Prostate gland (tissue), 2 donors: ENCODE measurements around the gene TNK2. TPM values are rescaled to one million over a fixed set of nuclear protein-coding genes. Genes with fewer than 3 reads are reported as not detected.

Source experiments
- DNase-seq: peaks from one replicate; pipeline ENCODE4 v3.0.0-alpha.2; 2019; ENCODE audit warnings: low spot score
- H3K27ac ChIP-seq, 2 donors: fragments of 200-600 bp; sonication (generic); 2 replicates each; pipeline ENCODE4 v1.5.1; 2017 to 2019
- H3K27me3 ChIP-seq: fragments of 200-600 bp; sonication (generic); replicated peaks from 2 replicates; pipeline ENCODE4 v1.5.1; 2019; ENCODE audit not compliant: insufficient read depth
- H3K36me3 ChIP-seq, 2 donors: fragments of 200-600 bp; sonication (generic); 1 replicate in 1 of 2; 2 replicates in 1 of 2; pipeline versions ENCODE4 v1.5.1 to v1.8.1; 2017 to 2019
- H3K4me1 ChIP-seq: fragments of 200-600 bp; sonication (generic); replicated peaks from 2 replicates; pipeline ENCODE4 v1.5.1; 2019
- H3K4me3 ChIP-seq, 2 donors: fragments of 200-600 bp; sonication (generic); 2 replicates each; pipeline ENCODE4 v1.5.1; 2017 to 2019
- H3K9me3 ChIP-seq: fragments of 200-600 bp; sonication (generic); 2 replicates; pipeline ENCODE4 v1.5.1; 2017
- CTCF ChIP-seq, 4 experiments: fragments of 200-600 bp in 2 of 4; fragments of 450-650 bp in 2 of 4; sonication (generic) in 2 of 4; IDR thresholded peaks; 1 replicate in 3 of 4; 2 replicates in 1 of 4; pipeline ENCODE4 v1.5.1; 2016 to 2019; ENCODE audit warnings: antibody characterized with exemption in 4 of 4, mild to moderate bottlenecking in 2 of 4, moderate library complexity in 2 of 4
- POLR2A ChIP-seq: fragments of 450-650 bp; IDR thresholded peaks from one replicate; pipeline ENCODE4 v1.6.1; 2016; ENCODE audit warnings: antibody characterized with exemption, mild to moderate bottlenecking
- POLR2AphosphoS5 ChIP-seq: sonication (generic); formaldehyde crosslinking; IDR thresholded peaks from one replicate; pipeline ENCODE4 v1.6.1; 2017; ENCODE audit warnings: antibody characterized with exemption
- WGBS: methylation state at CpG from one replicate; pipeline ENCODE4 v1.1.5; 2018; 5-methylcytosine and 5-hydroxymethylcytosine counted together
- intact Hi-C: fragments of 100-400 bp; cut with DNase I; formaldehyde crosslinking; loops from one replicate; pipeline ENCODE4 v1.14.2; 2022
- total RNA-seq, 2 donors: library from RNA; depleted of rRNA; stranded (reverse); fragments of >200 nt; gene quantifications; one replicate each; pipeline ENCODE4 v1.1.0, GENCODE V29; 2016

Gene TNK2
- total RNA-seq, 2 donors from 2014 or later = 34.9 to 100 TPM

- Histone ChIP-seq H3K27me3 (no peaks in the 10 kb centered on the region), H3K36me3 (no peaks in the 10 kb centered on the region), H3K27ac (no peak overlapping the region), H3K4me1 (no peaks in the 10 kb centered on the region), H3K4me3 (no peak overlapping the region), H3K9me3 (no peaks in the 10 kb centered on the region)
- no peak for DNase-seq
- WGBS = 36% methylated on average over 10 of the region's 10 CpGs
- no peak for TF ChIP-seq CTCF (IDR thresholded peaks at IDR 0.05)
- no peak for TF ChIP-seq POLR2AphosphoS5
- no peak for TF ChIP-seq POLR2A
- intact Hi-C loops = no loop called here
These were observed 85.1 kb downstream of the TNK2 start for GRCh38 chr3:195823280-195823679.

GRCh38 chr3:195822131-195822696 is 86.1 kb downstream of the TNK2 start:
- no peak overlapping the region for H3K27ac ChIP-seq
- H3K27me3 ChIP-seq = no peaks in the 10 kb centered on the region
- no peak overlapping the region for H3K4me3 ChIP-seq
- H3K4me1 ChIP-seq = no peaks in the 10 kb centered on the region
- intact Hi-C loops = no loop called here
- no peaks in the 10 kb centered on the region for H3K36me3 ChIP-seq
- TF ChIP-seq CTCF (IDR thresholded peaks at IDR 0.05) (no peak), POLR2AphosphoS5 (no peak), POLR2A (no peak)
- 86% methylated on average over 16 of the region's 16 CpGs for WGBS
- no peaks in the 10 kb centered on the region for H3K9me3 ChIP-seq
- DNase-seq = no peak

GRCh38 chr3:195821403-195822130 is 86.8 kb downstream of the TNK2 start:
- no peak for DNase-seq
- Histone ChIP-seq H3K4me3 (no peak overlapping the region), H3K9me3 (no peaks in the 10 kb centered on the region), H3K27ac (no peak overlapping the region), H3K4me1 (no peaks in the 10 kb centered on the region), H3K36me3 (no peaks in the 10 kb centered on the region), H3K27me3 (no peaks in the 10 kb centered on the region)
- no peak for TF ChIP-seq POLR2A
- TF ChIP-seq CTCF (IDR thresholded peaks at IDR 0.05) = no peak
- no peak for TF ChIP-seq POLR2AphosphoS5
- intact Hi-C loops = no loop called here
- WGBS = 76% methylated on average over 21 of the region's 21 CpGs

GRCh38 chr3:195820901-195821300 is 87.5 kb downstream of the TNK2 start:
- H3K4me3 ChIP-seq = no peak overlapping the region
- no peaks in the 10 kb centered on the region for H3K4me1 ChIP-seq
- no peaks in the 10 kb centered on the region for H3K9me3 ChIP-seq
- no peaks in the 10 kb centered on the region for H3K27me3 ChIP-seq
- no peak overlapping the region for H3K27ac ChIP-seq
- WGBS = 89% methylated on average over 5 of the region's 5 CpGs
- TF ChIP-seq CTCF (IDR thresholded peaks at IDR 0.05) (no peak), POLR2AphosphoS5 (no peak), POLR2A (no peak)
- intact Hi-C loops = no loop called here
- H3K36me3 ChIP-seq = no peaks in the 10 kb centered on the region
- DNase-seq = no peak

GRCh38 chr3:195820186-195820585 is 88.2 kb downstream of the TNK2 start:
- intact Hi-C loops = no loop called here
- H3K36me3 ChIP-seq = no peaks in the 10 kb centered on the region
- TF ChIP-seq POLR2AphosphoS5 (no peak), CTCF (IDR thresholded peaks at IDR 0.05) (no peak), POLR2A (no peak)

More at GRCh38 chr3:195820186-195820585, 88.2 kb downstream of the TNK2 start:
- Histone ChIP-seq H3K9me3 (no peaks in the 10 kb centered on the region), H3K4me1 (no peaks in the 10 kb centered on the region), H3K4me3 (no peak overlapping the region), H3K27me3 (no peaks in the 10 kb centered on the region), H3K27ac (no peak overlapping the region)
- WGBS = 89% methylated on average over 8 of the region's 8 CpGs
- no peak for DNase-seq
